ENCODE results near the gene RTP5. TPM values are rescaled to one million over a fixed set of nuclear protein-coding genes. Genes with fewer than 3 reads are reported as not detected.
"Not testable (repeated sequence)": the region's sequence is repeated elsewhere in the genome, so short reads cannot be mapped to it uniquely, and the experiment has no call there.

The RTP5 gene
- 1 to 10 TPM in 2 of 6 donors, under 1 TPM in 3, not detected in 1; 0.14 to 2.1 (median 0.69) TPM for total RNA-seq

GRCh38 chr2:241869087-241869961, at the start of gene RTP5:
TSS of gene RTP5 (plus strand) at chr2:241869729. CDS start at chr2:241869757, 28 bp downstream.
- peaks cover 0 to 7% (median 0%) of the 10 kb centered on the region in 4 donors for H3K27me3 ChIP-seq
- 72 to 76% methylated on average over 25 to 31 of the region's 33 CpGs for WGBS, 2 donors

GRCh38 chr2:241819947-241820624, 49.4 kb upstream of the RTP5 start:
- peak; percentile 10 to 40 for DNase-seq
- not testable (repeated sequence) for H3K36me3 ChIP-seq; H3K27me3 ChIP-seq; H3K4me3 ChIP-seq; ATAC-seq (ENCODE audit: low FRiP score in 2 of 2); H3K27ac ChIP-seq; H3K9me3 ChIP-seq
- peaks cover 0 to 20% (median 4%) of the 10 kb centered on the region in 4 donors for H3K4me1 ChIP-seq
- WGBS, 2 donors = 86 to 89% methylated on average over 14 to 27 of the region's 27 CpGs

More at GRCh38 chr2:241869087-241869961, at the start of gene RTP5:
- TF ChIP-seq CTCF (IDR thresholded peaks at IDR 0.05) (no peak), POLR2A (IDR thresholded peaks at IDR 0.05) (no peak), EP300 (IDR thresholded peaks at IDR 0.05) (no peak), POLR2AphosphoS5 (IDR thresholded peaks at IDR 0.05) (no peak)
- Histone ChIP-seq H3K4me3 (no peak within 1 kb of the TSS), H3K36me3 (no peaks in the 10 kb centered on the region), H3K27ac (peak within 1 kb of the TSS in 1 of 4 donors; percentile 30), H3K9me3 (no peaks in the 10 kb centered on the region), H3K4me1 (peaks cover 0 to 4% (median 0%) of the 10 kb centered on the region in 4 donors)
- peak in 1 of 2 donors; percentile 81 for DNase-seq
- ATAC-seq (ENCODE audit: low FRiP score in 2 of 2) = no peak

GRCh38 chr2:241820625-241821384, 48.7 kb upstream of the RTP5 start:
- WGBS, 2 donors = 86 to 90% methylated on average over 27 to 30 of the region's 31 CpGs
- Histone ChIP-seq H3K9me3 (no peaks in the 10 kb centered on the region), H3K27me3 (no peaks in the 10 kb centered on the region), H3K4me1 (peaks cover 0 to 20% (median 4%) of the 10 kb centered on the region in 4 donors), H3K36me3 (no peaks in the 10 kb centered on the region), H3K4me3 (no peak overlapping the region), H3K27ac (no peak overlapping the region)
- ATAC-seq (ENCODE audit: low FRiP score in 2 of 2) (no peak), DNase-seq (peak in 1 of 2 donors; percentile 72)
- no peak for TF ChIP-seq POLR2A (IDR thresholded peaks at IDR 0.05)
- no peak for TF ChIP-seq POLR2AphosphoS5 (IDR thresholded peaks at IDR 0.05)
- TF ChIP-seq CTCF (IDR thresholded peaks at IDR 0.05) = no peak
- TF ChIP-seq EP300 (IDR thresholded peaks at IDR 0.05) = no peak

- WGBS, 2 donors = 58 to 68% methylated on average over 25 to 28 of the region's 28 CpGs
- H3K4me1 ChIP-seq = peaks cover 0 to 20% (median 4%) of the 10 kb centered on the region in 4 donors
- H3K36me3 ChIP-seq = no peaks in the 10 kb centered on the region
- ATAC-seq (ENCODE audit: low FRiP score in 2 of 2) = no peak
- peak in 1 of 2 donors; percentile 53 for DNase-seq
- TF ChIP-seq CTCF (IDR thresholded peaks at IDR 0.05) = no peak
- no peak for TF ChIP-seq EP300 (IDR thresholded peaks at IDR 0.05)
- TF ChIP-seq POLR2AphosphoS5 (IDR thresholded peaks at IDR 0.05) = no peak
- TF ChIP-seq POLR2A (IDR thresholded peaks at IDR 0.05) = no peak
- no peak overlapping the region for H3K27ac ChIP-seq
- H3K27me3 ChIP-seq = no peaks in the 10 kb centered on the region
- no peak overlapping the region for H3K4me3 ChIP-seq
- H3K9me3 ChIP-seq = peaks cover under 1 to 2% (median 1%) of the 10 kb centered on the region in 4 donors
These were observed 47.9 kb upstream of the RTP5 start for GRCh38 chr2:241821460-241822263.

Measured in upper lobe of left lung (tissue), 6 donors.